T-helper 1 cell treated with Interleukin-12 subunit alpha and Interleukin-12 subunit beta and Interleukin-4 antibody, amounts not matched to agents 30 μg/mL and 1 μg/mL, for 36 hours (primary cell): ENCODE results near the gene CAVIN1.
A peak's percentile ranks its signal among the peaks of the same experiment; 100 is the strongest.
"Not testable (repeated sequence)": the region's sequence is repeated elsewhere in the genome, so short reads cannot be mapped to it uniquely, and the experiment has no call there.

ENCODE experiments used
- H3K27ac Mint-ChIP-seq: one replicate; pipeline ENCODE4 v1.8.0; 2021; ENCODE audit warnings: mild to moderate bottlenecking, mixed read lengths
- H3K27me3 Mint-ChIP-seq: one replicate; pipeline ENCODE4 v1.8.0; 2021; ENCODE audit warnings: low read depth, mixed read lengths
- H3K36me3 Mint-ChIP-seq: one replicate; pipeline ENCODE4 v1.8.0; 2021; ENCODE audit warnings: low read depth, mixed read lengths
- H3K4me1 Mint-ChIP-seq: one replicate; pipeline ENCODE4 v1.8.0; 2021; ENCODE audit warnings: low read depth, mixed read lengths
- H3K4me3 Mint-ChIP-seq: one replicate; pipeline ENCODE4 v1.8.0; 2021; ENCODE audit warnings: mild to moderate bottlenecking, moderate library complexity, mixed read lengths
- H3K9me3 Mint-ChIP-seq: one replicate; pipeline ENCODE4 v1.8.0; 2021; ENCODE audit warnings: mixed read lengths

Gene CAVIN1

GRCh38 chr17:42387661-42388380 lies 35.2 kb downstream of the CAVIN1 start:
- Mint-ChIP-seq H3K4me1 (peaks cover 41% of the 10 kb centered on the region), H3K9me3 (no peaks in the 10 kb centered on the region), H3K36me3 (peaks cover 12% of the 10 kb centered on the region)

GRCh38 chr17:42386777-42387657 lies 36.0 kb downstream of the CAVIN1 start:
- H3K4me3 Mint-ChIP-seq = peak overlapping the region; percentile 92
- no peaks in the 10 kb centered on the region for H3K9me3 Mint-ChIP-seq
- peak overlapping the region; percentile 100 for H3K27ac Mint-ChIP-seq
- H3K4me1 Mint-ChIP-seq = peaks cover 44% of the 10 kb centered on the region
- H3K36me3 Mint-ChIP-seq = peaks cover 13% of the 10 kb centered on the region
- no peaks in the 10 kb centered on the region for H3K27me3 Mint-ChIP-seq

More at GRCh38 chr17:42387661-42388380, 35.2 kb downstream of the CAVIN1 start:
- peak overlapping the region; percentile 92 for H3K4me3 Mint-ChIP-seq
- peak overlapping the region; percentile 100 for H3K27ac Mint-ChIP-seq
- no peaks in the 10 kb centered on the region for H3K27me3 Mint-ChIP-seq

- Mint-ChIP-seq H3K27ac (peak overlapping the region; percentile 49), H3K9me3 (no peaks in the 10 kb centered on the region), H3K4me1 (peaks cover 56% of the 10 kb centered on the region), H3K4me3 (no peak overlapping the region), H3K27me3 (no peaks in the 10 kb centered on the region), H3K36me3 (peaks cover 21% of the 10 kb centered on the region)
Observed at GRCh38 chr17:42381898-42382297, 41.2 kb downstream of the CAVIN1 start.

- H3K4me3 Mint-ChIP-seq = no peak overlapping the region
- H3K36me3 Mint-ChIP-seq = peaks cover 18% of the 10 kb centered on the region
- no peaks in the 10 kb centered on the region for H3K9me3 Mint-ChIP-seq
- H3K27me3 Mint-ChIP-seq = no peaks in the 10 kb centered on the region
- H3K4me1 Mint-ChIP-seq = peaks cover 50% of the 10 kb centered on the region
- peak overlapping the region; percentile 55 for H3K27ac Mint-ChIP-seq
Observed at GRCh38 chr17:42380935-42381334, 42.1 kb downstream of the CAVIN1 start.

GRCh38 chr17:42378959-42379594 lies 44.0 kb downstream of the CAVIN1 start:
- Mint-ChIP-seq H3K27me3 (no peaks in the 10 kb centered on the region), H3K36me3 (peaks cover 18% of the 10 kb centered on the region), H3K4me3 (peak overlapping the region; percentile 79), H3K27ac (peak overlapping the region; percentile 82), H3K4me1 (peaks cover 50% of the 10 kb centered on the region), H3K9me3 (no peaks in the 10 kb centered on the region)

GRCh38 chr17:42378359-42378958 lies 44.6 kb downstream of the CAVIN1 start:
- Mint-ChIP-seq H3K4me1 (peaks cover 51% of the 10 kb centered on the region), H3K9me3 (no peaks in the 10 kb centered on the region), H3K27me3 (no peaks in the 10 kb centered on the region), H3K36me3 (peaks cover 18% of the 10 kb centered on the region), H3K4me3 (peak overlapping the region; percentile 79), H3K27ac (peak overlapping the region; percentile 82)

- H3K36me3 Mint-ChIP-seq = peaks cover 20% of the 10 kb centered on the region
- peaks cover 34% of the 10 kb centered on the region for H3K4me1 Mint-ChIP-seq
- no peaks in the 10 kb centered on the region for H3K27me3 Mint-ChIP-seq
- no peak overlapping the region for H3K4me3 Mint-ChIP-seq
- H3K9me3 Mint-ChIP-seq = peaks cover 4% of the 10 kb centered on the region
- H3K27ac Mint-ChIP-seq = no peak overlapping the region
Observed at GRCh38 chr17:42373896-42374295, 49.2 kb downstream of the CAVIN1 start.

- peaks cover 4% of the 10 kb centered on the region for H3K9me3 Mint-ChIP-seq
- H3K4me1 Mint-ChIP-seq = peaks cover 31% of the 10 kb centered on the region
- peak overlapping the region; percentile 4 for H3K27ac Mint-ChIP-seq
- no peaks in the 10 kb centered on the region for H3K27me3 Mint-ChIP-seq
- peaks cover 22% of the 10 kb centered on the region for H3K36me3 Mint-ChIP-seq
- no peak overlapping the region for H3K4me3 Mint-ChIP-seq
Observed at GRCh38 chr17:42372142-42372541, 50.9 kb downstream of the CAVIN1 start.

GRCh38 chr17:42368797-42369561 lies 54.1 kb downstream of the CAVIN1 start:
- H3K27me3 Mint-ChIP-seq, H3K9me3 Mint-ChIP-seq, H3K27ac Mint-ChIP-seq, H3K4me3 Mint-ChIP-seq: not testable (repeated sequence)
- Mint-ChIP-seq H3K4me1 (peaks cover 45% of the 10 kb centered on the region), H3K36me3 (peaks cover 31% of the 10 kb centered on the region)

GRCh38 chr17:42368310-42368709 lies 54.7 kb downstream of the CAVIN1 start:
- not testable (repeated sequence) for H3K27me3 Mint-ChIP-seq

GRCh38 chr17:42366176-42367023 lies 56.7 kb downstream of the CAVIN1 start:
- Mint-ChIP-seq H3K27ac (peak overlapping the region; percentile 23), H3K4me1 (peaks cover 66% of the 10 kb centered on the region), H3K36me3 (peaks cover 42% of the 10 kb centered on the region)
- not testable (repeated sequence) for H3K27me3 Mint-ChIP-seq, H3K9me3 Mint-ChIP-seq, H3K4me3 Mint-ChIP-seq

More at GRCh38 chr17:42368310-42368709, 54.7 kb downstream of the CAVIN1 start:
- not testable (repeated sequence) for H3K4me3 Mint-ChIP-seq, H3K27ac Mint-ChIP-seq, H3K9me3 Mint-ChIP-seq
- Mint-ChIP-seq H3K4me1 (peaks cover 48% of the 10 kb centered on the region), H3K36me3 (peaks cover 36% of the 10 kb centered on the region)

- no peaks in the 10 kb centered on the region for H3K9me3 Mint-ChIP-seq
- H3K36me3 Mint-ChIP-seq = peaks cover 34% of the 10 kb centered on the region
- H3K4me1 Mint-ChIP-seq = peaks cover 65% of the 10 kb centered on the region
- H3K27ac Mint-ChIP-seq = no peak overlapping the region
- peak overlapping the region; percentile 1 for H3K4me3 Mint-ChIP-seq
- H3K27me3 Mint-ChIP-seq = no peaks in the 10 kb centered on the region
Observed at GRCh38 chr17:42365136-42365535, 57.9 kb downstream of the CAVIN1 start.
